CD1c-positive myeloid dendritic cell (primary cell): ENCODE measurements around the gene ATXN1.

ENCODE experiments used
- DNase-seq: peaks from one replicate; pipeline ENCODE4 v3.0.0-alpha.2; 2016; ENCODE audit errors: extremely low spot score

The ATXN1 gene

DNA sequence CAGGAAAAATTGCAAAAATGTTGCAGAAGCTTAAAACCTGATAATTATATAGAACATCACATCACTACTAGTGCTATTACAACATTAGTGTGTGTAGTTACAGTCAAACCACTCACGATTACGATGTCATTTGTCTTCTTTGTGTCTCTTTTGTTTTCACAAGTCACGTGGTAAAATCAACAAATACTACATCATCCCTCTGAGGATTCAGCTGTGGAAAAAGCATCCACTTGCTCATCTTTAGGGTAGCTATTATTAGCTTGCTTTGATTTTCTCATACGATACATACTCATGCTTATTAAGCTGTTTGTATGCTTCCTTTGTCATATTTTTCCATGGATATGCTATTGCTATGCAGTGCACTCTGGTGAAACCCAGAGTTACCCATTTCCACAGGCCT, 22.2 kb upstream of the ATXN1 start:
- DNase-seq, result no peak

DNA sequence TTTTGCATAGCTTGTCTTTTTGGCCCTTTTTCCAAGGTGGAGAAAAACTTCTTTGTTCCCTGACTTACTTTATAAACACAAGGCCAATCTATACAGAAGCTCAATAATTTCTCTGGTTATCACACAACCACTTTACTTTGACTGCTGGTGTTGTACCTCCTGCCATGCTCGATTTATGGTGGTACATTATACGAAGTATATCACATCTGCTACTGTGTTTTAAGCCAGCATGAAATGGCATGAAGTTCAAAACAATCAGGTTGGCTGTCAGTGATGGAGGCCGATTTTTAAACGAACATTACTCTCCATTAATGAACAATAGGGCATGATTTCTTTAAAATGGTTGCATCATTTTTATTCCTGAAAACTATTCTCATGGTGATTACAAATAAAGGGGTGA, 21.0 kb upstream of the ATXN1 start:
- DNase-seq, result no peak

- DNase-seq, result no peak
These were observed 20.3 kb upstream of the ATXN1 start for GRCh38 chr6:16781348-16782169.

DNA sequence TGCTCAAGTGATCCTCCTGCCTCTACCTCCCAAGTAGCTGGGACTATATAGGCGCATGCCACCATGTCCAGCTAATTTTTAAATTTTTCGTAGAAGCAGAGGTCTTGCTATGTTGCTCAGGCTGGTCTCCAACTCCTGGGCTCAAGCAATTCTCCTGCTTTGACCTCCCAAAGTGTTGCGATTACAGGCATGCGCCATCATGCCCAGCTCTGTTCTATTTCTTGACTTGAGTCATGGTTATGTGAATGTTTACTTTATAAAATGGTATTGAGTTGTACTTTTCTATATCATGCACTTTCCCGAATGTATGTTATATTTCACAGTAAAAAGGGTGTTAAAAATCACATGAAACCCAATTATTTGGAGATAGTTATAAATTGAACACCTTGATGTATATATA, 17.3 kb upstream of the ATXN1 start:
- no peak for DNase-seq

GRCh38 chr6:16777794-16778193, 16.5 kb upstream of the ATXN1 start:
- no peak for DNase-seq

DNA sequence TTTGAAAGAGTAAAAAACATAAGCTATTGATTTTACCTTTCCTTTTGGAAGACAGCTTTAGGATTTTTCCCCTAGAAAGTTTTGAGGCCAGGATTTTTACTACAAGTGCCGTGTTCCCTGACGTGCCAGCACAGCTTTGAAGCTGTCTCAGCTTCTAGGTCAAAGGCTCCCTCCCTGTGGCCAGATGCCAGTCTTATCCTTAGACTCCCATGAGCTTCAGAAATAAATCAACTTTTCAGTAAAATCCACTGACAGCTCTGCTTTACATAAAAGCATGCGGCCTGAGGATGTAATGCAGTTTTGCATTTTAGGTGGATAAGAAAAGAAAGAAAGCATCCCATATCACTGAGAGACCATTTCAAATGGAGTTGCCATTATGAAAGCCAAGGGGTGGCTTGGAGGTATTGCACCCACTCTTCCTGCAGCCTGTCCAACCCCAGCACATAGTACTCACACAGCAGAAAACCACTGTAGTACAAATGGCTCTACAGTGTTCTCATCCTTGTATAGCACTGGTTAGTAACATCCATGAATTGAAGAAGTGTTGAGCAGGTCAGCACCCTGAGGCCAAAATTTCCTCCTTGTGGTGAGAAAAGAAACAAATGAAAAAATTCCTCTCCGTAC, 15.2 kb upstream of the ATXN1 start:
- DNase-seq, result no peak

DNA sequence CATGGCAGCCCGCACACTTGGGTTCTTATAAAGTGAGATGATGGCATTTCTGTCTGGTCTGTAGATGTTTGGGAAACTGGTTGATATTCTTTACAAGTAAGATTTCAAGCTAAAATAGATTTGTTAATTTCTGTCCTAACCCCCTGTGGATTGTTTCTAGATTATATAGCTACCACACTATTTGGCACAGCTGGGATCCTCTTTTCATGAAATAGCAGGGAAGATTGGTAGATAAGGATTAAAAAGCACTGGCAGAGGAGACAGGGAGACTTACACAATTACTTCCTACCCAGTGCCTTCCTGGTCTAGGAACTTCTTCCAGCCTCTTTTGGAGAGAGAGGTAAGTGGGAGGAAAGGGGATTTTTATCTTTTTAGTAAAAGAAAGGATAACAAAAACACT, 13.2 kb upstream of the ATXN1 start:
- DNase-seq, result no peak

GRCh38 chr6:16773362-16773761, 12.1 kb upstream of the ATXN1 start:
- no peak for DNase-seq

DNA sequence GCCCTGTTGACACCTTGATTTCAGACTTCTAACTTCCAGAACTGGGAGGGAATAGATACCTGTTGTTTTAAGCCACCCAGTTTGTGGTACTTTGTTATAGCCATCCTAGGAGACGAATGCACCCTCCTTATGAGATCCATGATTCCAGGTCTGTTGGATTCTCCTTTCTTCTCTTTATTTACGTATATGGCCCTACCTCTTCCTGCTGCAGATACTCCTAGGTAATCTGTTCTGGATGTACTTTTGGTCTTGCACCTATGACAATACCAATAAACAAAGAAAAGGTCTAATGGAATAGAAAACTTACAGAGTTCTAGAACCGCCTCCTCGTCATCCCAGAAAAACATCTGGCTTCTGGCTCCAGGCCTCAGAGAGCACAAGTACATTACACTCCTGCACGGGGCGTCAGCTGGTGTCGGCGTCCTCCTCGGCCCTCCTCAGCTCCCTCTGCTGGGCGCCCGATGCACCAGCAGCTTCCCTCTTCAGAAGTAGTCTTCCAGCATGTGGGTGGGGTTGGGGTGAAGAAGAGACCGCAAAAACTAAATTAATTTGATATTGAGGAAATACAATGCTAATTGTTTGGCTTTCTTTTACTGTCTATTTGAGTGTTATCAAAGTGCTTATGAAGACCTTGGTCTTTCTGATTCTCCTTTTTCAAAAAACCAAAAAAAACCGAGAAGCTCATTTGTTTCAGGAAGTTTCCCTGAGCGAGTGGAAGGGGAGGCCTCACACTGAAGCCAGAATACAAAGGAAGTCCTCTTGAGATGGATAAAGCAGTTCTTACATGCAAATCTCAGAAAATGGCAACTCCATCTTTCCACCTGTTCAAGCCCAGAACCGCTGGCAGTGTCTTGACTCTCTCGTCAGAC, 9.7 kb upstream of the ATXN1 start:
- DNase-seq, result peak; percentile 83

GRCh38 chr6:16769986-16770376, 8.7 kb upstream of the ATXN1 start:
- no peak for DNase-seq

DNA sequence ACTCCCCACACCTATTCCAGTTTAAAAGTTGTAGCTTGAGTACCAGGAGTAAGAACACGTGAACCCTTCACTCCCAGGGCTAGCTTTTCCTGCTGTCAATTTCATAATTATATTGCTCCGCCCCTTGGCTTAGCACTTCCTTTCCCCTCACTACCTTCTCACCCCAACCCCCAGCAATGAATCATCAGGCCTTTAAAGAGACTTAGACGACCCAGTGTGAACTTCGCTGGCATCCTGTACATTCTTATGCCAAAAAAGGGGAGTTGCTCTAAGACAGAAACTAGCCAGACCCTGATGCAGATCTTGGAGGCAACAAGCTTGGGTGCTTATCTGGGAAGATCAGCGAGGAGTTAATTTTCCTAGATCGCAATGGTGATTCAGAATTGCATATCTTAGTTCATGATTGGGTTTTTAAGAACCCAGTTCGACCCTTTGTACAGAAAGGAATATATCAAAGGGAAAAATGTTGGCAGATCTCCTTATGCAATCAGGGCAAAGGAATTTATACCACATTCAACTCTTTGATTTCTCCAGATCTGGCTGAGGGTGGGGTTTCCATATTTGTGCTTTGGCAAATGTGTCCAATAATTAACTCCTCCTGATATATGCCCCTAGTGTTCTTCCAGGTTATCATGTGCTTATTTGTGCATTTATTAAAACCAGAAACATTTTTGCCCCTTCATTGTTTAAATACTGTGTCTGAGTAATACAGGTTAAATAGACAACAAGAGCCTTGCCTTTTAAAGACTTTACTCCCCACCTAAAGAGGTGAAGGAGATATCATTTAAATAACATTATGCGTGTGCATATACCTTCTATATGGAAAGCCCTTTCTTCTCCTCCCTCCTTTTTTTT, 8.1 kb upstream of the ATXN1 start:
- peak; percentile 83 for DNase-seq

DNA sequence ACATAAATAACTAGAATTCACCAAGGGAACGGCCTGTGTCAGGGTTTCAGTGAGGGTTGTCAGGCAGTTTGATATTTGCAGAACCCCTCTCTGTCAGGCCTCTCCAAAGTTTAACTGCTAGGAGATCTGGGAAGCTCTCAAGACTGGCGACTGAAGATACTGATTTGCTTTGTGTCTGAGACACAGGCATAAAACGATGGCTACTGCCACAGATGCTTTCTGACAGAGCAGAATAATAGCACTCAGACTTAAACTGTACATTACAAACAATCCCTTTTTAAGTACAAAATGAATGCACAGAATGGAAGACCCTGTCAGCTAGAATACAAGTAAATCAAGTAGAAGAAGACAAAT, 7.2 kb upstream of the ATXN1 start:
- no peak for DNase-seq

- no peak for DNase-seq
These were observed 6.7 kb upstream of the ATXN1 start for GRCh38 chr6:16767765-16768476.

DNA sequence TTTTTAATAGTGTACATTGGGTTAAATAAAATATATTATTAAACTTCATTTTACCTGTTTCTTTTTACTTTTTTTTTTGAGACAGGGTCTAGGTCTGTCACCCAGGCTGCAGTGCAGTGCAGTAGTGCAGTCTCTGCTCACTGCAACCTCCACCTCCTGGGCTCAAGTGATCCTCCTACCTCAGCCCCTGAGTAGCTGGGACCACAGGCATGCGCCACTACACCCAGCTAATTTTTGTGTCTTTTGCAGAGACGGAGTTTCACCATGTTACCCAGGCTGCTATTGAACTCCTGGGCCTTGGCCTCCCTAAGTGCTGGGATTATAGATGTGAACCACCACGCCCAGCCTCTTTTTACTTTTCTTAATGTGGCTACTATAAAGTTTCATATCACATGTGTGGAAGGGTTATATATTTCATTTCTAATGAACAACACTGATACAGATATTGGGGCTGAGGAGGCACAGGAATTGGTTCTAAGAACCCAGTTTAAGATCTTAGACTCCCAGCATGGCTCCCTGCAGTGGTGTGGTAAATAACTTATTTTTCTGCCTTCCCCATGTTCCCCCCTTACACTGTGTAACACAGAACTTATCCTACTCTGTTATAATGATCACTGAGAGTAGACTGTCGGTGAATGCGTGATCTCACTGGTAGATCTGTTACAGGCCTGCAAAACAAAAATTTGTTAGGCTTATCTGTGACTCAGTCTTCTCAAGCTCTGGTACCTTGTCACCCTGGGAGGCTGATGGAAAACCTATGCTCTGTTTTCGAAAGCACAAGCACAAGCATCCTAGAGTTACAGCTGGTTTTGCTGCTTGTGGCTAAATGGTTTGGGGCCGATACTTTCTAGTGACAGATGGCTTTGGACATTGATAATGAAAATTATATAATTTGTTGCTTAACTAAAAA, 5.8 kb upstream of the ATXN1 start:
- no peak for DNase-seq

- peak; percentile 79 for DNase-seq
These were observed 4.8 kb upstream of the ATXN1 start for GRCh38 chr6:16766043-16766536.

- DNase-seq, result no peak
These were observed 4.0 kb upstream of the ATXN1 start for GRCh38 chr6:16765235-16765634.

GRCh38 chr6:16764188-16764950, 3.1 kb upstream of the ATXN1 start:
- peak; percentile 48 for DNase-seq

- DNase-seq, result peak; percentile 82
These were observed 1.6 kb upstream of the ATXN1 start for GRCh38 chr6:16762550-16763477.
